Activated CD8-positive, alpha-beta T cell treated with anti-CD3 and anti-CD28 coated beads, Interleukin-2, amount 10 ng/mL, durations not matched to agents 7 days and 5 days (primary cell): ENCODE measurements around the gene SARM1. TPM values are rescaled to one million over a fixed set of nuclear protein-coding genes. Genes with fewer than 3 reads are reported as not detected.
A peak's percentile ranks its signal among the peaks of the same experiment; 100 is the strongest.

Experiments used
- ATAC-seq: fragments of 150-1000 bp; cut with Tn5 transposase; one replicate; pipeline ENCODE4 v1.10.0; 2021; ENCODE audit warnings: moderate library complexity
- CTCF ChIA-PET: fragments of 350-600 bp; sonication (Branson Sonifier 250); formaldehyde crosslinking; loops from one replicate; lab custom pipeline; 2021; ENCODE audit warnings: antibody characterized with exemption; lab: Charles Lee
- POLR2A ChIA-PET: fragments of 350-600 bp; sonication (Branson Sonifier 250); formaldehyde crosslinking; loops from one replicate; lab custom pipeline; 2021; ENCODE audit warnings: antibody characterized with exemption; lab: Charles Lee
- DNase-seq: peaks from one replicate; pipeline ENCODE4 v3.0.0-alpha.2; 2020
- H3K27ac Mint-ChIP-seq: one replicate; pipeline ENCODE4 v1.8.0; 2021; ENCODE audit warnings: mild to moderate bottlenecking, mixed read lengths
- H3K27me3 Mint-ChIP-seq: one replicate; pipeline ENCODE4 v1.8.0; 2021; ENCODE audit warnings: low read depth, mixed read lengths
- H3K36me3 Mint-ChIP-seq: one replicate; pipeline ENCODE4 v1.8.0; 2021; ENCODE audit warnings: low read depth, mixed read lengths
- H3K4me1 Mint-ChIP-seq: one replicate; pipeline ENCODE4 v1.8.0; 2021; ENCODE audit warnings: low read depth, mixed read lengths
- H3K4me3 Mint-ChIP-seq: one replicate; pipeline ENCODE4 v1.8.0; 2021; ENCODE audit warnings: mild to moderate bottlenecking, mixed read lengths
- H3K9me3 Mint-ChIP-seq: one replicate; pipeline ENCODE4 v1.8.0; 2022; ENCODE audit warnings: mixed read lengths; ENCODE audit not compliant: insufficient read depth
- total RNA-seq, 2 experiments: library from RNA; stranded (reverse); gene quantifications; one replicate each; pipeline ENCODE4 v1.2.3, GENCODE V29; 2021

The SARM1 gene
- 10 to 100 TPM; 16.2 to 20.0 TPM for total RNA-seq

GRCh38 chr17:28371245-28372202 is at the start of gene SARM1:
TSS of gene SARM1 (plus strand) at chr17:28371694. CDS start at chr17:28372033, 339 bp downstream.
- DNase-seq (peak; percentile 93), ATAC-seq (peak; percentile 94)
- ChIA-PET POLR2A (interaction anchor here (1.2 to 7.4 kb wide), 3 partner anchors 13 to 59 kb away, joined by 3 to 45 read pairs (median 20); partner anchors contain the start of gene POLDIP2), CTCF (interaction anchor here (1.7 kb wide), 1 partner anchor 177 kb away, joined by 4 read pairs; no protein-coding TSS in a partner anchor)
- peaks cover 21% of the 10 kb centered on the region for H3K4me1 Mint-ChIP-seq
- peak within 1 kb of the TSS; percentile 87 for H3K4me3 Mint-ChIP-seq
- no peaks in the 10 kb centered on the region for H3K27me3 Mint-ChIP-seq
- H3K9me3 Mint-ChIP-seq = no peaks in the 10 kb centered on the region
- H3K27ac Mint-ChIP-seq = peak within 1 kb of the TSS; percentile 85
- H3K36me3 Mint-ChIP-seq = peaks cover 4% of the 10 kb centered on the region

- H3K4me1 Mint-ChIP-seq = peaks cover 26% of the 10 kb centered on the region
- CTCF ChIA-PET = no interaction called here
Measured at GRCh38 chr17:28324267-28324745, 47.2 kb upstream of the SARM1 start.

DNA sequence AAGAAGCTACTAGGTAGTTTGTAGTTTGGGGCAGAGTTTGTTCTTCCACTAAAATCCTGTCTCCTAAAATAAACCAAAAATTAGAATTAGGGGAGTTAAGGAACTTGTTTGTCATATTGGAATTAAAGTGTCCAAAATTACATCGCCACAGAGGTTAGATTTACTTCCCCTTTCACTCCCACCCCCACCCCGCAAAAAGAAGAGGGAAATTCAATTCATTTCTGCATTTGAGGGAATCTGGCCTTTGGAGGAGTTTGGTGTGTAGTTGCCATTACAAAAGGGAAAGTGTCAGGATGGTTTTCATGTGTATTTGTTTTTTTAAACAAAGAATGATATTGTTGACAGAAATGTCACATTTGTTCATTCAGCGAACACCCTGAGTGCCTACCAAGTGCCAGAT is 46.7 kb upstream of the SARM1 start:
- CTCF ChIA-PET = no interaction called here
- peaks cover 27% of the 10 kb centered on the region for H3K36me3 Mint-ChIP-seq
- no peak overlapping the region for H3K4me3 Mint-ChIP-seq
- POLR2A ChIA-PET = no interaction called here
- no peak overlapping the region for H3K27ac Mint-ChIP-seq
- H3K27me3 Mint-ChIP-seq = no peaks in the 10 kb centered on the region
- DNase-seq (no peak), ATAC-seq (no peak)
- no peaks in the 10 kb centered on the region for H3K9me3 Mint-ChIP-seq
- H3K4me1 Mint-ChIP-seq = peaks cover 25% of the 10 kb centered on the region

More at GRCh38 chr17:28324267-28324745, 47.2 kb upstream of the SARM1 start:
- ATAC-seq (no peak), DNase-seq (no peak)
- Mint-ChIP-seq H3K4me3 (no peak overlapping the region), H3K27ac (no peak overlapping the region), H3K36me3 (peaks cover 27% of the 10 kb centered on the region), H3K27me3 (no peaks in the 10 kb centered on the region), H3K9me3 (no peaks in the 10 kb centered on the region)
- POLR2A ChIA-PET = no interaction called here

DNA sequence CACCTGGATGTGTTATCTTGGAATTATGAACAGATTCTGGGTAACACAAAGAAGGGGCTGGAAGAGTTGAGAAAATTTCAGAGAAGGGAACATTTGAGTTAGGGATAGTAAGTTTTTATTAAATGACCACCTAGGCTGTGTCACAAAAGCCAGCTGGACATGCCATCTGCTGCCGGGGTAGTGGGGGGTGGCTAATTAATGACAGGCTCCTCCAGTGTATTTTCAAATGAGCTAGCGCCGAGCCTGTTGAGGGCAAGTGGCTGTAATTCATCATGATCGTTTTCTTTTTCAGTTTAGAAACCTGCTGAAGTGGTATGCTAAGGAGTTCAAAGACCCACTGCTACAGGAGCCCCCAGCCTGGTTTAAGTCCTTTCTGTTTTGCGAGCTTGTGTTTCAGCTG is 46.3 kb upstream of the SARM1 start:
- DNase-seq (no peak), ATAC-seq (no peak)
- H3K27me3 Mint-ChIP-seq = no peaks in the 10 kb centered on the region
- peaks cover 21% of the 10 kb centered on the region for H3K4me1 Mint-ChIP-seq
- no peaks in the 10 kb centered on the region for H3K9me3 Mint-ChIP-seq
- H3K4me3 Mint-ChIP-seq = no peak overlapping the region
- peaks cover 25% of the 10 kb centered on the region for H3K36me3 Mint-ChIP-seq
- no peak overlapping the region for H3K27ac Mint-ChIP-seq
- CTCF ChIA-PET = interaction anchor here (1.1 kb wide), 1 partner anchor 10 kb away, joined by 3 read pairs; the partner anchor contains the start of genes IFT20 and TNFAIP1
- POLR2A ChIA-PET = interaction anchor here (1.1 kb wide), 1 partner anchor 10 kb away, joined by 4 read pairs; the partner anchor contains the start of genes IFT20 and TNFAIP1

DNA sequence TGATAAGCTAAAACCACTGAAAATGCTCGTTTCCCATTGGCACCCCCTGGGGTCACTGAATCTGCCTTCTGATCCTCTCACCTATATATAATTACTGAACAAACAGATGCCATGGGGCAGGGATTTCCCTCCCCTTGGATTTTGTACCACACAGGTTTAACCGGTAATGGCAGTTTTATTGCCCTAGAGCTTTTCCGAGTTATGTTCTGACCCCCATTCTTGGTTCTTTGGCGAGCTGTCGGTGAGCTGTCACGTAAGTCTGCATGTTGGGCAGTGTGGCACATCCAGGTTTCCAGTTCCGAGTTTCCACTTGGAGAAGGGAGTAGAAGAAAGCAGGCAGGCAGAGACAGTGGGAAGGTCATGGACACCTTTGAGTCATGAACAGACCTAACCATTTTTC is 45.4 kb upstream of the SARM1 start:
- no peak for ATAC-seq
- POLR2A ChIA-PET = interaction anchor here (0.7 to 1.1 kb wide), 2 partner anchors 9 to 10 kb away, joined by 4 to 5 read pairs; partner anchors contain the start of genes IFT20 and TNFAIP1
- CTCF ChIA-PET = interaction anchor here (1.1 kb wide), 1 partner anchor 9 kb away, joined by 3 read pairs; the partner anchor contains the start of genes IFT20 and TNFAIP1

GRCh38 chr17:28327031-28327607 is 44.4 kb upstream of the SARM1 start:
- DNase-seq (no peak), ATAC-seq (no peak)
- Mint-ChIP-seq H3K9me3 (no peaks in the 10 kb centered on the region), H3K36me3 (peaks cover 21% of the 10 kb centered on the region), H3K4me1 (peaks cover 5% of the 10 kb centered on the region), H3K27ac (no peak overlapping the region), H3K4me3 (no peak overlapping the region), H3K27me3 (no peaks in the 10 kb centered on the region)
- CTCF ChIA-PET = no interaction called here
- POLR2A ChIA-PET = interaction anchor here (0.7 kb wide), 1 partner anchor 9 kb away, joined by 5 read pairs; no protein-coding TSS in a partner anchor

More for the DNA sequence above, 45.4 kb upstream of the SARM1 start:
- DNase-seq = no peak
- no peak overlapping the region for H3K4me3 Mint-ChIP-seq
- H3K36me3 Mint-ChIP-seq = peaks cover 23% of the 10 kb centered on the region
- no peaks in the 10 kb centered on the region for H3K9me3 Mint-ChIP-seq
- H3K27me3 Mint-ChIP-seq = no peaks in the 10 kb centered on the region
- H3K27ac Mint-ChIP-seq = no peak overlapping the region
- H3K4me1 Mint-ChIP-seq = peaks cover 13% of the 10 kb centered on the region

DNA sequence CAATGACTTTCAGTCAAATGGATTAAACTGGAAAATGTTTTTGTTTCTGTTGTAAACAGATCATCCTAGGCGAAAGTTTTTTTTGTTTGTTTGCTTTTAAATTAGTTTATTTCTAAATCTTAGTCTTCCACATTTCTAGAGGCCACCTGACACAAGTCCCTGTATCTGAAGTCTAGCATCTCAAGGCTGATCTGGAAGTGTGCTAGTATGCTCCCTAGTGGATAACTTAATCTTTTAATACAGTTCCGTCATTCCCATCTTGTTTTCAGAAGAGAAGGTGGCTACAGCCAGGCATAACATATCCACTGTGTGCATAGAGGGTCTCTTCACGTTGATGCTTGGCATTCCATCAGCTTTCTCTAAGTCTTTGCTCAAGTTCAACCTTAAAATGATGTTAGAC is 43.8 kb upstream of the SARM1 start:
- ATAC-seq (no peak), DNase-seq (no peak)
- no peak overlapping the region for H3K4me3 Mint-ChIP-seq
- ChIA-PET POLR2A (no interaction called here), CTCF (no interaction called here)
- no peaks in the 10 kb centered on the region for H3K27me3 Mint-ChIP-seq
- no peaks in the 10 kb centered on the region for H3K9me3 Mint-ChIP-seq
- peaks cover 21% of the 10 kb centered on the region for H3K36me3 Mint-ChIP-seq
- H3K27ac Mint-ChIP-seq = no peak overlapping the region
- peaks cover under 1% of the 10 kb centered on the region for H3K4me1 Mint-ChIP-seq

DNA sequence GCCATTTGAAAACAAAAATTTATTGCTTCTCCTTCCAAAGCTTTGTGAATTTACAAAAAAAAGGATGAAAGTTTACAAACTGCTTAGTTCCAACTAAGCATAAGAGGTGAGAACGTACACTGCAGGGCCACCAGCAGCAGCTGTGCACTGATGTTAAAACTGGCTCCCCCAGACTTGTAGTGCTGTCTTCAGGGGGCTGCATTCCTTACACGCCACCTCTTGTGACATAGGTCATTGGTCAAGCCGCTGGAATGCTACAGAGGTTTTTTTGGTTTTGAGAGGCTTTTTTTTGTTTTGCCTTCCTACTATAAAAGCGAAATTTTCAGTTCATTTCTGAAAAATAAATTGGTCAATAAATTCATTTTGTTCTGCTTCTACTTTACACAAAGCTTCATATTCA is 43.2 kb upstream of the SARM1 start:
- ChIA-PET CTCF (interaction anchor here (1.0 kb wide), 1 partner anchor 9 kb away, joined by 3 read pairs; no protein-coding TSS in a partner anchor), POLR2A (interaction anchor here (0.6 to 1.1 kb wide), 2 partner anchors 29 to 277 kb away, joined by 3 to 4 read pairs; partner anchors contain the start of gene POLDIP2)
- Mint-ChIP-seq H3K27me3 (no peaks in the 10 kb centered on the region), H3K9me3 (no peaks in the 10 kb centered on the region), H3K4me1 (no peaks in the 10 kb centered on the region), H3K36me3 (peaks cover 21% of the 10 kb centered on the region), H3K4me3 (no peak overlapping the region), H3K27ac (no peak overlapping the region)
- DNase-seq (no peak), ATAC-seq (no peak)

DNA sequence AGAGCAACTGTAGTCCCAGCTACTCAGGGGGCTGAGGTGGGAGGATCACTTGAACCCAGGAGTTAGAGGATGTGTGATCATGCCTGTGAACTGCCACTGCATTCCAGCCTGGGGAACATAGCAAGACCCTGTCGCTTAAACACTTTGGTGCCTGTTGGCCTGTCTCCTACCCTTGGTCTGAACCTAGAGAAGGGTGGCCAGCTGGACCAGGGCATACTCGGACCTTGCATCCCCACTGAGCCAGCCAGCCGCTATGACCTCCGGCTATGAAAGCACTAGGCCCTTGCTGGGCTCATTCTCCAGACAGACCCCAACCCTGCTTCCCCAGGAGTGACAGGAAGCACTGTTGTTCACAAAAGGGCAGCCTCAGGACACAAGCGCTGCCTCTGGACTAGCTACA is 40.8 kb upstream of the SARM1 start:
- H3K9me3 Mint-ChIP-seq = no peaks in the 10 kb centered on the region
- peaks cover 21% of the 10 kb centered on the region for H3K36me3 Mint-ChIP-seq
- ATAC-seq = no peak
- peaks cover 14% of the 10 kb centered on the region for H3K4me1 Mint-ChIP-seq
- ChIA-PET POLR2A (interaction anchor here (1.1 to 1.2 kb wide), 2 partner anchors 13 to 27 kb away, joined by 4 read pairs; partner anchors contain the start of gene POLDIP2), CTCF (no interaction called here)
- H3K27ac Mint-ChIP-seq = no peak overlapping the region
- DNase-seq = no peak
- no peak overlapping the region for H3K4me3 Mint-ChIP-seq
- H3K27me3 Mint-ChIP-seq = no peaks in the 10 kb centered on the region

DNA sequence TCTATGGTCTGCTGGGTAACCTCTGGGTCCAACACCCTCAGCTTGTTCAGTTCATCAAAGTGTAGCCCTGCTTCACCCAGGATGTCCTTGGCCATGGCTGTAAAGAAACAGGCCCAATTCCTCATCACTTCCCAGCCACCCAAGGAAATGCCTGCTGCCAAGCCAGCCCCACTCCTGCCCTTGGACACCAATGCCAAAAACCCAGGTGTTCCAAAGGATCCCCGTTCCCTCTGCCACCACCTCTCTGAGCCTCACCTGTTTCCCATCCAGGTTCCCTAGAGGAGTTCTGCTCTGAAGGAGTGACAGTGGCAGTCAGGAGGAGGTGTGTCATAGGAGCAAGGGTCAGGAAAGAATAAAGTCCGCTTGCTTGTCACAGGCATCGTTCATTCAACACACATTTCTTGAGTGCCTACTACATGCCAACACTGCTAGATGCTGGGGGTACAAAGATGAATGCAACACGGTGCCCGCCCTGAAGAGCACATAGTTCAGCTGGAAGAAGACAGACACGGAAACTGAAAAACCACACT is 39.5 kb upstream of the SARM1 start:
- peaks cover 13% of the 10 kb centered on the region for H3K36me3 Mint-ChIP-seq
- ChIA-PET CTCF (no interaction called here), POLR2A (interaction anchor here (1.2 kb wide), 1 partner anchor 15 kb away, joined by 4 read pairs; no protein-coding TSS in a partner anchor)
- H3K27ac Mint-ChIP-seq = no peak overlapping the region
- H3K4me1 Mint-ChIP-seq = peaks cover 24% of the 10 kb centered on the region
- H3K4me3 Mint-ChIP-seq = no peak overlapping the region
- H3K27me3 Mint-ChIP-seq = no peaks in the 10 kb centered on the region
- no peaks in the 10 kb centered on the region for H3K9me3 Mint-ChIP-seq
- ATAC-seq (no peak), DNase-seq (no peak)
